NCI-H82 treated with DMSO at 0.1 percent for 48 hours (cell line): ENCODE measurements around the gene CLASP1.
"Not testable (repeated sequence)": the region's sequence is repeated elsewhere in the genome, so short reads cannot be mapped to it uniquely, and the experiment has no call there.

Experiments
- DNase-seq: peaks from one replicate; lab custom pipeline; 2025; ENCODE audit not compliant: unreplicated experiment; lab: John Stamatoyannopoulos, UW

The CLASP1 gene

DNA sequence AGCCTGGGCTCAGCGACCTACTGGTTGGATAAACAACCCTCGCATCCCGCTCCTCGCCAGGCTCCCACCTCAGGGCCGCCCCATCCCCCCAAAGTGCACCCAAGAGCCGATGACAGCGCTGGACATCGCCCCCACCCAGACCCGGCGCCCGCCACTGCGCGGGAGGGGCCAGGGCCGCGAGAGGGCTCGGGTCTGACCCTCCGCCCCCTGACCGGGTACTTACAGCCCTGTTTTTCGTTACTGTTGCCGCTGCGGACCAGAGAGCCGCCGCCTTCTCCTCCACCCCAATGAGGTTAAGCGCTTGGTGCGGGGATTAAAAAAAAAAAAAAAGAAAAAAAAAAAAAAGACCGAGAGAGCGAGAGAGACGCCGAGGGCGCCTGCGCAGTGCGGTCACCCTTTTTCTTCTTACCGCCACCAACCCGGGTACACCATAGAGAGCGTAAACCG is at the start of gene CLASP1:
CLASP1 (minus strand) TSS at position 314 of the 447 bp plus-strand sequence. CDS start 43,567 bp downstream, outside the sequence.
- peak; percentile 92 for DNase-seq

DNA sequence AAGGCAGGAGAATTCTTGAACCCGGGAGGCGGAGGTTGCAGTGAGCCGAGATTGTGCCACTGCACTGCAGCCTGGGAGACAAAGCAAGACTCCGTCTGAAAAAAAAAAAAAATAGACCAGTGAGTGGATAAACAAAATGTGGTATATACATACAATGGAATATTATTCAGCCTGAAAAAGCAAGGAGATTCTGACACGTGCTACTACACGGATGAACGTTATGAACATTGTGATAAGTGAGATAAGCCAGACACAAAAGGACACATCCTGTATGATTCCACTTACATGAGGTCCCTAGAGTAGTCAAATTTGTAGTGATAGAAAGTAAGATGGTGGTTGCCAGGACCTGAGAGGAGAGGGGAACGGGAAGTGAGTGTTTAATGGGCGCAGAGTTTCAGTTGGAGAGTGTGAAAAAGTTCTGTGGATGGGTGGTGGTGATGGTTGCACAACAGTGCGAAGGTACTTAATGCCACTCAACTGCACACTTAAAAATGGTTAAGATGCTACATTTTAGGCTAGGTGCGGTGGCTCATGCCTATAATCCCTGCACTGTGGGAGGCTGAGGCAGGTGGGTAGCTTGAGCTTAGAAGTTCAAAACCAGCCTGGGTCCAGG is 49.2 kb upstream of the CLASP1 start:
- no peak for DNase-seq

DNA sequence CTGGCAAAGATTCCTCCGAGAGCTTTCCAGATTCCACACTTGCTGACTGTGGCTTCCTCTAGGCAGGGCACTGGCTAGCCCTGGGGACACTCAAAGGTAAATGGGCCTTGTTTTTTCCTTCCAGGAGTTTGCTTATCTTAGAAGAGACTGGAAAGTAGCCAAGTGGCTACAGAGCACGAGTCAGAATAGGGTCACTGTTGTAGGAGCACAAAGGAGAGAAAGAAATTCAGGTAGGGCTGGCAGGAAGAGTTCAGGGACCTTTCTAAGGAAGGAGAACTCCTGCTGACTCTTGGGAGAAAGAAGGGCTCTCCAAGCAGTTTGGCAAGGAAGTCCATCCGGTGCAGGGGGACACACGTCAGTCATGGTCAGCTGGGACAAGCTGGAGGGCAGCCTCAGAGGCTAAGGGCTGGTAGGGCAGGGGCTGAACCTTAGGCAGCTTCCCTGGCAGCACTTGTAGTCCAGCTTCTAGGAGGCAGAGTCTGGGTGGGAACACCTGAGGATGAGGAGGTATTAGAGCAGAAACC is 47.9 kb upstream of the CLASP1 start:
- no peak for DNase-seq

DNA sequence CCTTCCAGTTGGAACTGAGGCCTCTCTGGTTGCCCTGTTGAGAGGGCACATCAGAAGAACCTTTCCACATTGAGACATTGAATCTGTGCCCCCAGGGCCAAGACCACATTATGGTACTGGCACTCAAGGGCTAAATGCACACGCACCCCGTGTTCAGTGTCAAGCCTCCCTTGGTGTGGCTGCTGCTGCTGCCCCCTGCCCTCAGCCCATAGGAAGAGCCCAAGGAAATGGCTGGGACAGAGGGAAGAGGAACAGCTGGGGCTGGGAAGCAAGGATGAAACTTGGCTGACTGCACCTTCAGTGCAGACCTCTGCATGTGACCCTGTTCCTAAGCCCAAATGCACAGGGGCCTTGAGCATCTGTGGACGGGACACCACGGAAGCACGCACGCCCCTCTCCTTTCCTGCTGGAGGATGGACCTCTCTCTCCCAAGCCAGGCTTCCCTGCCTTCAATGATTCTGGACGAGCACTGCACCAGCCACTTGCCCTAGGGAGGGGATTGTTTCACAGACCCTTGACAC is 47.2 kb upstream of the CLASP1 start:
- DNase-seq, result no peak

DNA sequence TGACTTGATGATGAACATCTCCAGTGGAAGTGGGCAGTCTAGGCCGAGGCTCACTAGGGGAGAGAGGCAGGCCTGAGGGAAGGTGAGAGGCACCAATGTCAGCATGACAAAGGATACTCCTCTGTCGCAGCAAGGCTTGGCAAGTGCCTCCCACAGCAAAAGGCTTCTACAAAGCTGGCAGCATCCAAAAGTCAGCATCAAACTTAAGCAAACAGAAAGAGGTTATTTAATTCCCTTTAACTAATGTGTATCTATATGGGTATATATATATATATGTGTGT is 45.8 kb upstream of the CLASP1 start:
- no peak for DNase-seq

DNA sequence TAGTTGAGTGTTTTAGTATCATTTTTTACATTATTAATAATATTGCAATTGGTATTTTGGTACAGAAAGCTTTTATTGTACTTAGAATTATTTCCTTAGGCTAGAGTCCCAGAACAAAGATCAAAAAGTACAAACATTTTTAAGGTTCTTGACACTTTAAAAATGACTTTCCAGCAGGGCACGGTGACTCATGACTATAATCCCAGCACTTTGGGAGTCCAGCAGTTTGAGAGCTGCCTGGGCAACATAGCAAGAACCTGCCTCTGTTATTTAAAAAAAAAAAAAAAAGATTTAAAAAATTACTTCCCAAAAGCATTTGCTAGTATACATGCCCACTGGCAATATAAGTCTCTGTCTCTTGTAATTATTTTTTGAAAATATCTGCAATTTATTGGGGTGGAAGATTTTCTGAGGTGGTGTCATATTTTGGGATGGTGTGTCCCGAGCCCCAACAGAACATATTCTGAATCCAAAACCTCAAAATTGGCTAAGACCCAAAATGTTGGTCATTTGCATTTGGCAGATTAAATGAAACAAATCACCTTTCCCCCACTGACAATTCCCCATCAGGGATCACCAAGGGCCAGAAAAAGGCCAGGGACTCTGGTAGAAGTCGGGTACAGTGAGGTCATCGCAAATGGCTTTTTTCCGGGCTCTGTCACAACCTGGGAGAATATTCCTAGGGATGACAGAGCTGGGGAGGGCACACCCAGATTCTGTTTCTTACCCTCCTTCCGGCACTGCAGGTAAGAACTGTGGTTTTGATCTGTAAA is 45.3 kb upstream of the CLASP1 start:
- no peak for DNase-seq

DNA sequence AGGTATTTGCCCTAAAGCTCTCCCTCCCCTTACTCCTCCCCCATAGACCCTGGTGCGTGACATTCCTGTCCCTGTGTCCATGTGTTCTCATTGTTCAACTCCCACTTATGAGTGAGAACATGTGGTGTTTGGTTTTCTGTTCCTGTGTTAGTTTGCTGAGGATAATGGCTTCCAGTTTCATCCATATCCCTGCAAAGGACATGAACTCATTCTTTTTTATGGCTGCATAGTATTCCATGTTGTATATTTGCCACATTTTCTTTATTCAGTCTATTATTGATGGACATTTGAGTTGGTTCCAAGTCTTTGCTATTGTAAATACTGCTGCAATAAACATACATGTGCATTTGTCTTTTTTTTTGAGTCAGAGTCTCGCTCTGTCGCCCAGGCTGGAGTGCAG is 41.3 kb upstream of the CLASP1 start:
- DNase-seq, result not testable (repeated sequence)

DNA sequence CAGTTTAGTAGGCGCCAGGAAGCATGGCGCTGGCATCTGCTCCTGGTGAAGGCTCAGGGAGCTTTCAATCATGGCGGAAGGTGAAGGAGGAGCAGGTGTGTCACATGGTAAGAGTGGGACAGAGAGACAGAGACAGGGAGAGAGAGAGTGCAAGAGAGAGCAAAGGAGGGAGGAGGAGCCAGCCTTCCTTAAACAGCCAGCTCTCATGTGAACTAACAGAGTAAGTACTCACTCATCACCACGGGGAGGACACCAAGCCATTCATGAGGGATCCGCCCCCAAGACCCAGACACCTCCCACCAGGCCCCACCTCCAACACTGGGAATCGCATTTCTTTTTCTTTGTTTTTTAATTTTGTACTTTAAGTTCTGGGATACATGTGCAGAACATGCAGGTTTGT is 40.8 kb upstream of the CLASP1 start:
- no peak for DNase-seq

DNA sequence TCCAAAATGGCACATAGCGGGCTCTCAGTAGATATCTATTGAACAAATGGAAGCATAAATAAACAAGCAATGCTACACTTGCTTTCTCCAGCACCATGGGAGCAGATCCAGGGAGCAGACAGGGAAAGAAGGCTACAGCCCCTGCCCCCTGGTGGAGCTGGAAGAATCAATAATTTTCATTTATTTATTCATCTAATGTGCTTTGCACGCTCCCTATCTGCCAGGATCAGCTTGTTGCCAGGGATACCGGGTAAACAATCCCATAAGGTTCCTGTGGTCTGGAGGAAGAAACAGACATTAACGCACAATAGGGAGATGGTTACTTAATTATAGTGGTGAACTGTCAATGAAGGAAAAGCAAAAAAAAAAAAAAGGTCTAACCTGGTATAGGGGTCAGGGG is 40.1 kb upstream of the CLASP1 start:
- peak; percentile 0 for DNase-seq

DNA sequence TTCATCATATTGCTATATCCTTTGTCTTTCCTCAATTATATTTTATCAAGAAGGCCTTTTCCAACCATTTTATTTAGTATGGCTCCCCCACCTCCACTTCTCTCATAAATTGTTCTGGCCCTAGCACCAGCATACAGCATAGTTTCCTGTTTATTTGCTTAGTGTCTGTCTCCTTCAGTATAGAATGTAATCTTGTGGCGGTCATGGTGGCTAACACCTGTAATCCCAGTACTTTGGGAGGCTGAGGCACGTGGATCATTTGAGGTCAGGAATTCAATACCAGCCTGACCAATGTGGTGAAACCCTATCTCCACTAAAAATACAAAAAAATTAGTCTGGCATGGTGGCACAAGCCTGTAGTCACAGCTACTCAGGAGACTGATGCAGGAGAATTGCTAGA is 39.6 kb upstream of the CLASP1 start:
- DNase-seq, result no peak

DNA sequence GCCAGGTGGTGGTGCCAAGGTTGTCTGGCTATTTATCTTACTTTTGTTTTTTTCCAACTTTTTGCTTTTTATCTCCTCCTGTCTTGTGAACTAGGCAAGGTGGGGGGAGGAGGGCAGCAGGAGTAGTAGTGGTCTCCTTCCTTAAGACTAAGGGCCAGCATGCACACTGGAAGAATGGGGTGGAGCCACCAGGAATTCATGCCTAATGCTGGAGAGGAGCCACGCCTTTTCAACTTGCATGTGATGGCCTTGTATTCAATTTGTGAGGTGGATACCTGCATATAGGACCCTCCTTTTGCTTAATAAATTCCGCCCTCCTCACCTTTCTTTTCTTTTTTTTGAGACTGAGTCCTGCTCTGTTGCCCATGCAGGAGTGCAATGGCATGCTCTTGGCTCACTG is 37.6 kb upstream of the CLASP1 start:
- DNase-seq, result no peak

DNA sequence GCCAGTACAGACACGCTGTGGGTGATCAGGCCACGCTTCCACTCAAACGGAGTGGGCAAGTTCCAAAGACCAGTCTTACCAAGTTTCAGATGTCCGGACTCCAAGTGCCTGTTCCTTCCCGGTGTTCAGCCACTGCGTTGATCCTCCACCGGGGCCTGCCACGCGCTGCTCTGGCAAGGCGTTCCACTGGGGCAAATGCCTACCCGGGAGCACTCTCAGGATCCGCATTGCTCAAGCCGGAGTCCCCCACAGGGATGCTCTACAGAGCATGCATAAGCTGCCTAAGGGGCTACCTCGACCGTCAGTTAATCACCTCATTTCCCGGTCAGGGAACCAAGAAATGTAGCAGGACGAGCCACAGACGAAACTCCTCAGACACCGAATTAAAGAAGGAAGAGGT is 37.0 kb upstream of the CLASP1 start:
- no peak for DNase-seq

DNA sequence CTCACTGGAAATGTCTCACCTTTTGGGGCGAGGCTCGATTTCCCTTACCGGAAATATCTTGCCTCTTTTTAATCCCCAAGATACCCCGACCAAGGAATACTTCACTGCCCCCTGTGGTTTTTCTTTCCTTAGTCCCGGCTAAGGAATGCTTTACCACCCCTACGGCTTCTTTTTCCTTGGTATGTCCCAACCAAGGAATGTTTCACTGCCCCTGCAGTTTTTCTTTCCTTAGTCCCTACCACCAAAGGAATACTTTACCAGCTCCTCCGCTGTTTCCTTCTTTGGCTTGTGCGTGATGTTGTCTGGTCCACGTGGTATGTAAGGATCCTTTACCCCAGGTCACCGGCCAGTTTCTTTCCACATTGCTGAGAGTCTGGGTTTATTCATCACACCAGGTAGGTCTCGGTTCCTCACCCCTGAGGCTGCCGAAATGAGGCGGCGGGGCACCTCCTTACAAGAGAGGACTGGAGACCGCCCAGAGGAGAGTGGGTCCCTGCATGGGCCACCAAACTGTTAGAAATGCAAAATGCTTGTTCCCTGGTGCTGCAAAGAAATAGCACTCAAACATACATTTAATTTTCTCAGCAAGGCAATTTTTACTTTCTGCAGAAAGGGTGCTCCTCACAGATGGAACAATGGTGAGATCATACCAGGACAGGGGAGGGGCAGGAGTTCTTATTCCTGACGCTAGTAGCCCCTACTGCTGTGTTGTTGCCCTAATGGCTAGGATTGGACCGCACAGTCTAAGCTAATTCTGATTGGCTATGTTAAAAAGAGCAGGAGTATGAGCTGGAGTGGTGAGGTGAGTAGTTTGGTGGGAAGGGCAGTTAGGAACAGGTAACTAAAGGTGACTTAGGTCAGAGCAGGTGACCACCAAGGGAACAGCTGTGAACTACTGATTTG is 33.4 kb upstream of the CLASP1 start:
- DNase-seq, result no peak

DNA sequence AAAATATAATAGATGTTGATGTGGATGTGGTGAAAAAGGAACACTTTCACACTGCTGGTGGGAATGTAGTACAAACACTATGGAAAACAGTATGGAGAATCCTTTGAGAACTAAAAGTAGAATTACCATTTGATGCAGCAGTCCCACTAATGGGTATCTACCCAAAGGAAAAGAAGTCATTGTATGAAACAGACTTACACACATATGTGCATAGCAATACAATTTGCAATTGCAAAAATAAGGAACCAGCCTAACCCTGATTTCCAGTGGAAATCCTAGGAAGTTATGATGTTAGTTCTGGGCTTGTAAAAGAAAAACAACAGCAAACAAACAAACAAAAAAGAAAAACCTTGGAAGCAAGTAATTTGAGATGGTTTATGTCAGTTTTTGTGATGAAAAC is 28.6 kb upstream of the CLASP1 start:
- DNase-seq, result no peak

DNA sequence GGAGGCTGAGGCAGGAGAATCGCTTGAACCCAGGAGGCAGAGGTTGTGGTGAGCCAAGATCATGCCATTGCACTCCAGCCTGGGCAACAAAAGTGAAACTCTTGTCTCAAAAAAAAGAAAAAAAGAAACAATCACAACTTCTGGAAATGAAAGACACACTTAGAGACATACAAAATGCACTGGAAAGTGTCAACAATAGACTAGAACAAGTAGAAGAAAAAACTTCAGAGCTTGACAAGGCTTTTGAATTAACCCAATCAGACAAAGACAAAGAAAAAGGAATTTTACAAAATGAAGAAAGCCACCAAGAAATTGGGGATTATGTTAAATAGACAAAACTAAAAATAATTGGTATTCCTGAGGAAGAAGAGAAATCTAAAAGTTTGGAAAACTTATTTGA is 22.4 kb upstream of the CLASP1 start:
- DNase-seq, result not testable (repeated sequence)

DNA sequence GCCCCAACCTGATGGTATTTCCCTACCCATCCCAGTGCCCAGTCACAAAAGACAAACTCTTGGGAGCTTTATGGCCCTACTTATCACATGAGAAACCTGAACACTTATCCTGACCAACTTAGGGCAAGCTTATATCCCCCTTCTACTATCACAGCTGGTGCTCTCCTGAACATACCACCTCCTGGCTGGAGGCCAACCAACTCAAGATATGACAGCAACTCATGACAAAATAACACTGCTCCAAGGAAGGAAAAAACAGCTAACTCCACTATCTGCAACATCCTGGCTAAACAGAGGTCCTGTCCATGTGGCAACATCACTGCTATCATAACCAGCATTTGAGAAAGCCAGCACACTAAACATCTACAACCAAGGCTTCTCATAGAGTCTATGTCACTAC is 20.9 kb upstream of the CLASP1 start:
- no peak for DNase-seq

DNA sequence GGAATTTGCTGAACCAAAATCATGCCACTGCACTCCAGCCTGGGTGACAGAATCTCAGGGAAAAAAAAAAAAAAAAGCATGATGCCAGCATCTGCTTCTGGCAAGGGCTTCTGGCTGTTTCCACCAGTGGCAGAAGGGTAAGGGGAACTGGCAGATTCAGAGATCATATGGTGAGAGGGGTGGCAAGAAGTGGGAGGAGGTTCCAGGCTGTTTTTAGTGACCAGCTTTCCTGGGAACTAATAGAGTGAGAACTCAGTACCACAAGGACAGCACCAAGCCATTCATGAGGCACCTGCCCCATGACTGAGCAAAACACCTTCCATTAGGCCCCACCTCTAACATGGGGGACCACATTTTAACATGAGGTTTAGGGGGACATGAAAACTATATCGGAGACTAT is 18.4 kb upstream of the CLASP1 start:
- no peak for DNase-seq

DNA sequence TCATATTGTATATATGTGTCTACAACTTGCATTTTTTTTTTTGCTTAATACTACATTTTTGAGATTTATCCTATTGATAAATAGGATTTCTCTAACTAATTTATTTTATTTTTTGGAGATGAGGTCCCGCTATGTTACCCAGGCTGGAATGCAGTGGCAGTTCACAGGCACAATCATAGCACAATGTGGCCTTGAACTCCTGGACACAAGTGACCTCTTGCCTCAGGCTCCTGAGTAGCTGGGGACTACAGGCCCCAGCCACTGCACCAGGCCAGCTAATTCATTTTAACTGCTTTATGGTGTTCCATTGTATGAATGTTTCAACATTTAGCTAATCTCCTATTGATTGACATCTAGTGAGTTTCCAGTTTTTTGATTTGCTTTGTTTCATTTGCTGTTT is 16.8 kb upstream of the CLASP1 start:
- no peak for DNase-seq

DNA sequence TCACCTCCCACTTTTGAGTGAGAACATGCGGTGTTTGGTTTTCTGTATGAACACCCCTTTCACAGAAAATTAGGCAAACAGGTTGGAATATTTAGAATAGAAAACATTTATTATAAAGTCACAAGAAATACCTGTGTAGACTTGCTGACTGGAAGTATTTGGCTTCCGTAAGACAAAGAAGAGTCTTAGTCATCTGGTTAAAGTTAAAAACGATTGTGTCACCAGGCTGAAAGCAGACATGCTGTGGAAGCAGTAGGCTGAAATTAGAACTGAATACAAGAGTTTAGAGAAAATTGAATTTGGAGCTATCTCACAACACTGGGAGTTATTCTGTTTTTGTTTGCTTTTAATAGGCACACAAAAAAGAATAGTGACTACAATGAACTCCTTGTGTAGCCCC is 16.2 kb upstream of the CLASP1 start:
- DNase-seq, result no peak

DNA sequence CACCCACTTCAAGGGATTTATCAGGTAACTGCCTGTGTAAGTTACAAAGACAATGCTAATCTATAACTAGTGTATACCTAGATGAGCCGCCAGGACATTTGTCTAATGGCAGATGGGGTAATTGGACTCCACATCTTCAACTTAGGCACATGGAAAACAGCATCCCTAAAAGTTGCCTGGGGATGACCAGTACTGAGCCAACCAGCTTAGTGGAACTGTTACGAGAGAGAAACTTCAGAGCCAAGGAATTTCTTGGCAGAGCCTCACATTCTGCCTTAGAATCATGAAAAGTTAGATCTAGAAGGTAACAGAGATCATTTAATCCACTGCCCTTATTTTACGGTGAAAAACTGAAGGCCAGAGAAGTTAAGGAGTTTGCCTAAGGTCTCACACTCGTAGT is 15.5 kb upstream of the CLASP1 start:
- DNase-seq, result no peak

DNA sequence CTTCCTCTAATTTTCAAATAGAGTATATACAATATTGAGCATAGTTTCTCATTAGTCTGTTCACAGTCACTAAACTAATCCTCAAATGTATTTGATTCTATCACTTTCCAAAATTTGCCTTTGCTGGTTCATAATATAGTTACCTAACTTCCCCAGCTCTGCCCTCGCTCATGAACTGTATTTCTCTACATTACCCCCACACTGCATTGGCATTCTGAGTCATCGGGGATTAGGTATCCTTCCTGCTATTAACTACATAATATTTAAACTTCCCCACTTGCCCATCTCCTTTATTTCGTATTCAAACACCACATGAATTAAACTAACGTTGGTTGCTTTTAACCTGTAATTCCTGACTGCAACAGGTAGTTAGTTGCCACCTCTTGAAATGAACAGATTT is 14.8 kb upstream of the CLASP1 start:
- no peak for DNase-seq

DNA sequence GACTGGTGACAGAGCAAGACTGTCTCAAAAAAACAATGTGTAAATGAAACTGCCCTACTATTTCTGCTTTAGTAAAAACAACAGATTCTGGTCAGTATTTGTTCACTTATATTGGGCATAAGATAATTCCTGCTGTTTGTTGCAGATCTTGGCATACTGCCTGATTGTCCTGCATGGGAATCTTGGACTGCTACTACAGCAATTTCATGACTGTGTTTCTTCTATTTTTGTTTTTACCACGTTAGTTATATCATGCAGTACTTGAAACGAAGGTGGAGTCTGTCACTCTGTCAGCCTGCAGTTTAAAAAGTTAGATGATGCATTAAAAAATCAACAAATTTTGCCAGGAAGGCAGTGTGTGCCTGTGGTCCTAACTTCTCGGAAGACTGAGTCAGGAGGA is 14.2 kb upstream of the CLASP1 start:
- no peak for DNase-seq
